Right atrium auricular region (tissue), 2 donors: ENCODE data around the gene RAMP3. TPM values are rescaled to one million over a fixed set of nuclear protein-coding genes. Genes with fewer than 3 reads are reported as not detected.

Source experiments
- DNase-seq: peaks from one replicate; pipeline ENCODE4 v3.0.0-alpha.2; 2019; ENCODE audit warnings: low spot score
- H3K27ac ChIP-seq, 2 donors: fragments of 200-600 bp; sonication (generic); 1 replicate in 1 of 2; 2 replicates in 1 of 2; pipeline ENCODE4 v1.5.1; 2016 to 2019
- H3K27me3 ChIP-seq, 2 donors: fragments of 200-600 bp; sonication (generic); one replicate each; pipeline versions ENCODE4 v1.5.1 to v1.6.0; 2017 to 2019
- H3K36me3 ChIP-seq: fragments of 200-600 bp; sonication (generic); one replicate; pipeline ENCODE4 v1.5.1; 2016
- H3K4me1 ChIP-seq, 2 donors: fragments of 200-600 bp; sonication (generic); one replicate each; pipeline versions ENCODE4 v1.5.1 to v1.6.0; 2017 to 2019
- H3K4me3 ChIP-seq, 2 donors: fragments of 200-600 bp; sonication (generic); 1 replicate in 1 of 2; 2 replicates in 1 of 2; pipeline ENCODE4 v1.5.1; 2017 to 2019; ENCODE audit warnings: mild to moderate bottlenecking in 1 of 2, moderate library complexity in 1 of 2
- H3K9me3 ChIP-seq, 2 donors: fragments of 200-600 bp; sonication (generic); one replicate each; pipeline ENCODE4 v1.5.1; 2019
- total RNA-seq, 2 donors: library from RNA; depleted of rRNA; stranded (reverse); fragments of >200 nt; gene quantifications; one replicate each; pipeline ENCODE4 v1.1.0, GENCODE V29; 2016
- TF ChIP-seq, protein P1 (sequence below), 2 donors: fragments of 200-600 bp; sonication (generic); IDR thresholded peaks; one replicate each; pipeline ENCODE4 v1.5.1; 2019; ENCODE audit warnings: antibody characterized with exemption in 2 of 2

RAMP3 gene
- total RNA-seq, 2 donors from 2014 or later: 62.0 to 77.2 TPM

DNA sequence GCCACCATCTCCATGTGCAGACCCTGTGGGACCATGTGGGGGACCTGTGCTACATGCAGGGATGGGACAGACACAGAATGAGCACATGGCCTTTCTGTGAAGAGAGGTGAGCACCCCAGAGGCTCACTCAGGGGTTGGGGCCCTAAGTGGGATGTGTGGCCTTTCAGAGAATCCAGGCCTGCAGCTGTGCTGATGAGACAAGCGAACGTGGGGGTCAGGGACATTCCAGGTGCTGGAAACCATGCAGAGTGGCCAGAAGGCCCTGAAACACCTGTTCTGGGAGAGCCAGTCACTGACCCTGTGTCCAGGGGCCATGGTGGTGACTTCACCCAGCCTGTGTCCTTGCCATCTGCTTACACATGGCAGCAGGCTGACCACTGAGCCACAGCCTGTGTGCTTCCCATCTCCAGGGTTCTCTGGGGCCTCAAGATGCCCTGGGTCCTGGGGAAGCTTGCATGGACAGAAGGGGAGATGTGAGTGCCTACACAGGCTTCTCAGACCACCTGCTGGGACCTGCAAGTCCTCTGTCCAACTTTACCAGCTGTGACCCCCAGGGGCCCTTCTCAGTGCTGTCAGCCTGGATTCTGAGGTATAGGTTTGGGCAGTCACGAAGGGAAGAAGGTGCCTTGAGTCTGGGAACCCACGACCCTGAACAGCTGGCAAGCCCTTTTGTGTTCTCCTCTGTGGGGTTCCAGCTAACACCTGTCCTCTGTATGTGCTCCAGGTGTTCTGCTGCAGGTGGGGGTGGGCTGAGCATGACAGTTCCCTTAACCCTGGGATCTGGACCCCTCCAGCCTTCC is 17.6 kb downstream of the RAMP3 start:
- Histone ChIP-seq H3K9me3 (no peaks in the 10 kb centered on the region), H3K36me3 (no peaks in the 10 kb centered on the region), H3K4me1 (no peaks in the 10 kb centered on the region), H3K27ac (no peak overlapping the region), H3K27me3 (no peaks in the 10 kb centered on the region), H3K4me3 (no peak overlapping the region)
- DNase-seq: no peak
- TF ChIP-seq, protein P1, sequence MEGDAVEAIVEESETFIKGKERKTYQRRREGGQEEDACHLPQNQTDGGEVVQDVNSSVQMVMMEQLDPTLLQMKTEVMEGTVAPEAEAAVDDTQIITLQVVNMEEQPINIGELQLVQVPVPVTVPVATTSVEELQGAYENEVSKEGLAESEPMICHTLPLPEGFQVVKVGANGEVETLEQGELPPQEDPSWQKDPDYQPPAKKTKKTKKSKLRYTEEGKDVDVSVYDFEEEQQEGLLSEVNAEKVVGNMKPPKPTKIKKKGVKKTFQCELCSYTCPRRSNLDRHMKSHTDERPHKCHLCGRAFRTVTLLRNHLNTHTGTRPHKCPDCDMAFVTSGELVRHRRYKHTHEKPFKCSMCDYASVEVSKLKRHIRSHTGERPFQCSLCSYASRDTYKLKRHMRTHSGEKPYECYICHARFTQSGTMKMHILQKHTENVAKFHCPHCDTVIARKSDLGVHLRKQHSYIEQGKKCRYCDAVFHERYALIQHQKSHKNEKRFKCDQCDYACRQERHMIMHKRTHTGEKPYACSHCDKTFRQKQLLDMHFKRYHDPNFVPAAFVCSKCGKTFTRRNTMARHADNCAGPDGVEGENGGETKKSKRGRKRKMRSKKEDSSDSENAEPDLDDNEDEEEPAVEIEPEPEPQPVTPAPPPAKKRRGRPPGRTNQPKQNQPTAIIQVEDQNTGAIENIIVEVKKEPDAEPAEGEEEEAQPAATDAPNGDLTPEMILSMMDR (IDR thresholded peaks at IDR 0.05): no peak

DNA sequence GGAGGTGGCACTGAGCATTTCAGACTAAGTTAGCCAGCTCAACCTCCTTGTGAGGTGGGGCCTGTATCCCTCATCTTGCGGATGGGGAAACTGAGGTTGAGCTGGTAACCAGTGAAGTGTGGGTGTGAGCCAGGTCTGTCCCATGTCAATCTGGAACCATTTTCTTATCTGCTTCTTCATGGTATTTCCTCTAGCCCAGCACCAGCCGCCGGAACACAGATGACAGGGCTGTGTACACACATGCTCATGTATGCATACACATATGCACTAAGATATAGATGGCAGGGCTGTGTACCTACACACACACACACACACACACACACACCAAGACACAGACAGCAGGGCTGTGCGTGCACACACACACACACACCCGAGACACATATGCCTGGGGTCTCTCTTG is 18.5 kb downstream of the RAMP3 start:
- H3K9me3 ChIP-seq: no peaks in the 10 kb centered on the region
- no peak overlapping the region for H3K27ac ChIP-seq
- TF ChIP-seq, protein P1 (IDR thresholded peaks at IDR 0.05): no peak
- no peaks in the 10 kb centered on the region for H3K27me3 ChIP-seq
- no peaks in the 10 kb centered on the region for H3K36me3 ChIP-seq
- no peaks in the 10 kb centered on the region for H3K4me1 ChIP-seq
- no peak for DNase-seq
- no peak overlapping the region for H3K4me3 ChIP-seq

DNA sequence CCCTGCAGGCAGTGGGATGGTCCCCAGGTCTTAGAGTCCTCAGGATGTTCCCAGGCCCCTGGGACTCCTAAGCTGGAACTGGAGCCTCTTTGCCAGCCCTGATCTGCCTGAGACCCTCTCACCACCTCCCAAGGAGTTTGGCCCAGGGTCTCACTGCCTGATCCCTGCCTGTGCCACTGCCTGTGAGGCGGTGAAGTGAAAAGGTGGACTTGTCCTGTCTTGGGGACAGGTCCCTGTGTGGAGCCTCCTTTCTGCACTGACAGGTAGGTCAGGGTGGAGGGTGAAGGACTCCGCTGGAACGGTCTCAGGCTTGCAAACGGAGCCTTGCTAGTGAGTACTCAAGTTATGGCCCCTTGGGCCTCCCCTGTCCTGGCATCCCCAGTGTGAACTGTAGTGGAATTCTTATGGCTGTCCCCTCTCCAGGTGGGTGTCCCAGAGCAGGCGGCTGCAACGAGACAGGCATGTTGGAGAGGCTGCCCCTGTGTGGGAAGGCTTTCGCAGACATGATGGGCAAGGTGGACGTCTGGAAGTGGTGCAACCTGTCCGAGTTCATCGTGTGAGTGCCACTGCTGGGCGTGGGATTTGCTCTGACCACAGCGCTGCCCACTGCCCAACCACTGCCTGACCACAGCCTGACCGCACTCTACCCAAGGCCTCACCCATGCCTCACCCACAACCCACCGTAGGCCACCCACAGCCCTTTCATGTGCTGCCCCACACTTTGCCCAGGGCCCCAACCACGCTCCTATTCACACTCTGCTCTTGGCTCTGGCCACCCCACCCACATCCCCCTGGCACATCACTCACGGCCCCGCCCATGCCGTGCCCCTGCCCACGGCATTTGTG is 19.5 kb downstream of the RAMP3 start:
- no peaks in the 10 kb centered on the region for H3K4me1 ChIP-seq
- no peaks in the 10 kb centered on the region for H3K36me3 ChIP-seq
- DNase-seq: no peak
- H3K27ac ChIP-seq: no peak overlapping the region
- no peaks in the 10 kb centered on the region for H3K27me3 ChIP-seq
- no peak overlapping the region for H3K4me3 ChIP-seq
- TF ChIP-seq, protein P1 (IDR thresholded peaks at IDR 0.05): no peak
- H3K9me3 ChIP-seq: no peaks in the 10 kb centered on the region

DNA sequence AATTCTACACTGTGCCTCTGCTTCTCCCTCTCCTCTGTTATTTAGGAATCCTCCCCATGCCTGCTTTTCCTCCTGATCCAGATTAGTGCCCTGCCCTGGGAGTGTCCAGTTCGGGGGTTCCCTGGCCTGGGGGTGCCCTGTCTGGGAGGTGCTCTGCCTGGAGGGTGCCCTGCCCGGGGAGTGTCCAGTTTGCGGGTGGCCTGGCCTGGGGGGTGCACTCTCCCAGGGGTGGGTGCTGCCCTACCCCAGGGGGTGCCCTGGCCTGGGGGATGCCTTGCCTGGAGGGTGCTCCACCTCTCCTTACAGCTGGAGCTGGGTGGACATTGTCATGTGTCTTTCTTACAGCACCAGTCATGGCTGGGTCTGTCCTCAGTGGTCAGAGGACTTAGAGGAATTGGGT is 20.2 kb downstream of the RAMP3 start:
- H3K9me3 ChIP-seq: no peaks in the 10 kb centered on the region
- no peaks in the 10 kb centered on the region for H3K27me3 ChIP-seq
- TF ChIP-seq, protein P1 (IDR thresholded peaks at IDR 0.05): no peak
- no peak overlapping the region for H3K27ac ChIP-seq
- H3K4me1 ChIP-seq: no peaks in the 10 kb centered on the region
- H3K36me3 ChIP-seq: no peaks in the 10 kb centered on the region
- H3K4me3 ChIP-seq: no peak overlapping the region
- no peak for DNase-seq

DNA sequence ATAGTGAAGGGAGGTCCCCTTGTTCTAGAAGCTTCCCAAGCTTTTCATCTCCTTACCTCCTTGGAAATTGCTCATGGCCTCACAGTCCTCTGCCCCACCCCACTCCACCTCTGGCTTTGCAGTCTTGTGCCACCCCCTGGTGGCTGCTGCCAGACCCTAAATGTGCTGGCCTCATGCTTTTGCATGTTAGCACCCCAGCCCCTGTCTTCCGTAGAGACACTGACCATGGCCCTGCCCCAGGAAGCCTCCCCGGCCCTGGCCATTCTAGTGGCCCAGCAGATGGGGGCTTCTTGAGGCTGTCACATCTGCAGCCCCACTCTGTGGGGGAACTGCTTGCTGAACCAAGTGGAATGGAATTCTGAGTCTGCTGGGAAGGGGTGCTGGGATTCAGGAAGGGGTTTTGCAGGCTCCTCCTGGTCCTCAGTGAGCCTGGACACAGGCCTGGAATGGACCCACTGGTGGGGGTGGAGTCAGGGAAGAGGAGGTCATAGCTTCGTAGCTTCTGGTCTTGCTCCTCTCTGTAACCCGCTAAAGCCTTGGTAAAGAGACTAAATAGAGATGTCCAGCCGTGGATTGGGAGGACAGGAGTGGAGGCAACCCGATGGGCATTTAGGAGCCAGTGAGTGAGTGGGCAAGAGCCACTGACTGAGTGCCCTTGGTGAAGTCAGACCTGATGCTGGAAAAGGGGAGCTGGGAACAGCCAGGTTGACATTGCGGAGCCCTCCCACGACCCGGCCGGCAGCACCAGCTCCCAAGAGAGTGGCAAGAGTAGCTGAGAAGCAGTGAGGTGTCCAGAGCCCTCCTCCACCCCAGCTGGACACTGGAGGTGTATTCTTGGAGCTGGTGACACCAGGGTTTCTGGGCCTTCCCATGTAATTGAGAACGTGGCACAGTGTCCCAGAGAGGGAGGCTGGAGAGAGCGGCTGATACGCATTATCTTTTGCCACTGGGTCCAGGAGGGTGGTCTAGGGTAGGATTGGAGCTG is 20.9 kb downstream of the RAMP3 start:
- Histone ChIP-seq H3K36me3 (no peaks in the 10 kb centered on the region), H3K4me3 (no peak overlapping the region), H3K27me3 (no peaks in the 10 kb centered on the region), H3K9me3 (no peaks in the 10 kb centered on the region), H3K4me1 (no peaks in the 10 kb centered on the region), H3K27ac (no peak overlapping the region)
- TF ChIP-seq, protein P1 (IDR thresholded peaks at IDR 0.05): no peak
- no peak for DNase-seq
